HG03025 (cell line): Measurements from ENCODE around the gene ALOX15B.
"Not testable (repeated sequence)": the region's sequence is repeated elsewhere in the genome, so short reads cannot be mapped to it uniquely, and the experiment has no call there.

ENCODE experiments used
- ATAC-seq: cut with Tn5 transposase; IDR thresholded peaks from one replicate; pipeline ENCODE4 v1.9.1; 2021; ENCODE audit warnings: mild to moderate bottlenecking, moderate library complexity; ENCODE audit not compliant: unreplicated experiment, low FRiP score

ALOX15B gene

GRCh38 chr17:8076502-8077266, 37.8 kb downstream of the ALOX15B start:
- no peak for ATAC-seq

DNA sequence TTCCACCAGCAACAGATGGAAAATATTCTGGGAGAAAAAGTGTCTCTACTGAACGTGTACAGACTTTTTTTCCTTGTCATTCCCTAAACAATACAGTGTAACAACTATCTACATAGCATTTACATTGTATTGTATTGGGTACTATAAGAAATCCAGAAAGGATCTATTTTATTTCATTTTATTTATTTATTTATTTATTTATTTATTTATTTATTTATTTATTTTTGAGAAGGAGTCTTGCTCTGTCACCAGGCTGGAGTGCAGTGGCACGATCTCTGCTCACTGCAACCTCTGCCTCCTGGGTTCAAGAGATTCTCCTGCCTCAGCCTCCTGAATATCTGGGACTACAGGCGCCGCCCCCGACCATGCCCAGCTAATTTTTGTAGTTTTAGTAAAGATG, 39.1 kb downstream of the ALOX15B start:
- ATAC-seq = not testable (repeated sequence)

DNA sequence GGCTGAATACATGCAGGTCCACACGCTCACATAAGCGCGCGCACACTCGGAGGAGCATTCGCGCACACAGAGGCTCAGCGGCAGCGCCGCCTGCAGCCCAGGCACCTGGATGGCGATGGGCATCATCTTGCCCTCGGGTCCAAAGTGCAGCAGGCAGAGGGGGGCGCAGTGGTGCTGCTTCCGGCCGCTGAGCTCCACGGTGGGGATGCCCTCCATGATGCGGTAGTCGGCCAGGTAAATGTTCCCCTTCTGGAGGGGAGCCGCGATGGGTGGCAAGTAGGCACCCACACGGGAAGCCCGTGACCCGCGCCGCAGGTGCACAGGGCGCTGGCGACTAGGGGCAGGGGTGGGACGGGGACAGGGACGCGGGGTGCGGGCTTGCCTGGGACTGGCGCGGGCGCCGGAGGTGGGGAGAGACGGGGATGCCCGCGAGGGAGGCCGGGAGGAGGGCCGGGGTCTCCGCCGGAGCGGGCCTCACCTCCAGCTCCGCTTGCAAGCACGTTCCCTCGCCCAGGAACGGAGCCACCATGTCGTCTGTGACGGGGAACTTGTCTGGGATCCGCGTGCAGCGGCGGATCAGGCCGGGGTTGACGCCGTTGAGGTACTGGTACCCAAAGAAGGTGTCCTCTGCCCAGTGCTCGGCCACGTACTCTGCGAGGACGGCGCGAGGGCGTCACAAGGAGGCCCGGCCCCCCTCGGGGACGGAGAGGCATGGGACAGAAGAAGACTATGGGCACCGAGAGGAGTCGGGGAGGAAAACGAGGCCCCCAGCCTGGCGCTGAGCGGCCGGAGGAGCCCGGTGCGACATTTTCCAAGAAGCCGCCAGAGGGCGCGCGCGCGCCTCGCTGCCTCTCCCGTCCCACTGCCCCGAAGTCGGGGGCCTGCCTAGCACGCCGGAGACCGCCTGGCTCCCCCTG, 40.7 kb downstream of the ALOX15B start:
- no peak for ATAC-seq

- ATAC-seq = no peak
These were observed 41.4 kb downstream of the ALOX15B start for GRCh38 chr17:8080208-8080798.

GRCh38 chr17:8080799-8081219, 42.0 kb downstream of the ALOX15B start:
- ATAC-seq = no peak

GRCh38 chr17:8081876-8082275, 43.0 kb downstream of the ALOX15B start:
- no peak for ATAC-seq

DNA sequence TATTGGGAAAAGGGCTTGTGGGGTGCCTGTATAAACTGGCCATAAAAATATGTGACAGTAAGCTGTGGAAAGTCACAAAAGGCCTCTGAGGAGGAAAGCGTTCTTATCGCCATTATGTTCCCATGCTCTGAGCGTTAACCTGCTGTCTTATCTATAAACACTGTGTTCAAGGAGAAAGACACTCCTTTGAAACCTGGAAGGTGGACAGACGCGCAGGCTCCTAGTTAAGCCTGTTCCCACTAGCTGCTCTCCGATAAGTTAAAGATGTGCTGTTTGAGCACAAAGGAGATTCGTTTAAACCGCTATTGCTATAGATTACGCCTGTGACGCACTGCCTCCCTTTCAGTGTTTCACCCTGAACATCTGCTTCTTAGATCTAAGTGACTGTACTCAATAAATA, 43.4 kb downstream of the ALOX15B start:
- ATAC-seq = no peak

DNA sequence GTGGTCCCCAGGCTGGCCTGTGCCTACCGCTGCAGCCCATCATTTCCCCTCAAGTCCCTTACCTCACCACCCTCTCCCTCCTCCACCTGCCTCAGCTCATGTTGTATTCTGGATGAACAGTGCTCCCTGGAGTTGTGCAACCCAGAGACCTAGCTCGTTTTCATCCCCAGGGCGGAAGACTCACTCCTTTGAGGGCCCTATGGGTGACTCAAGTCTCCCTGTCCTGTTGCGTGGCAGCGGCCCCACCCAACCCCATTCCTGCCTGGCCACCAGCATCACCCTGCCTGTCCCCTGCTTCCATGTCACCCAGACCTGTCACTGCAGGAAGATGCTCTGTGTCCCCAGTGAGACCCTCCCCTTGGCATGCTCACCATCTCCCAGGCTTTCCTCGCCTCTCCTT, 45.4 kb downstream of the ALOX15B start:
- ATAC-seq = no peak

DNA sequence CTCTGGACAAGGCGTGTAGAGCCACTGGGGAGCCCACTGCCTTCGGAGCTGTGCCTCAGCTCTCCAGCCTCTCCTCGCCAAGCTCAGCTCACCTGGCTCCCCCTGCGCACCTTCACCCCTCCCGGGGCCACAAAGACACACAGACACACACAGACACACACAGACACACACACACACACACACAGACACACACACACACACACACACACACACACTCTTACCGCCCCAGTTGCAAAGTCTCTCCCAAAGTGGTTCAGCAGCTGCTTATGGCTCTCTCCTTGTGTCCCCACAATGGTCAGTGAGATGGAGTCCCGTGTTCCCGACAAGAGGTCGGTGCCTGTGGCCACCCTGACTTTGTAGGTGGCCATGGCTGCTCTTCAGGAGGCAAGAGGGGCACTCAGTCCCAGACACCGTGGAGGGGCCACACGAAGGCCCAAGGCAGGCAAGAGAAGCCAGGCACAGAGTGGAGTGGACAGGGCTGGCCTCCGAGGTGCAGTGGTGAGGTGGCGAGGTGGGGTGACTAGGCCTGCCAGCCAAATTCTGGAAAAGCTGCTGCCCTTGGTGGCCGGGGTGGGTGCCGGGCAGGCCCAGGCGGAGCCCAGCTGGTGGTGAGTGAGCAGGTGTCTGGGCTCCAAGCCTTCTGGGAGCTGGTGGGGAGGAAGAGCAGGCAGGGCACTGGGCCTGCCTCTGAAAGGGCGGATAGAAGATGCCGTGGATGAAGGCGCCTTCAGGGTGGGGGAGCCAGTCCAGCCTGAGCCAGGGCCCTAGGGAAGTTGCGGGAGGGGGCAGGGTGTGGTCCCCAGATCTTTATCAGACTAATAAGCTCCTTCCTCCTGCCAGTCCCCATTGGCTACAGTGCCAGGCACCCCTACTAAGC, 48.5 kb downstream of the ALOX15B start, which contains the start of gene ALOX12B:
Gene ALOX12B (minus strand): TSS at position 642 of the 877 bp plus-strand sequence. CDS start 274 bp downstream, at position 368.
- ATAC-seq = no peak

DNA sequence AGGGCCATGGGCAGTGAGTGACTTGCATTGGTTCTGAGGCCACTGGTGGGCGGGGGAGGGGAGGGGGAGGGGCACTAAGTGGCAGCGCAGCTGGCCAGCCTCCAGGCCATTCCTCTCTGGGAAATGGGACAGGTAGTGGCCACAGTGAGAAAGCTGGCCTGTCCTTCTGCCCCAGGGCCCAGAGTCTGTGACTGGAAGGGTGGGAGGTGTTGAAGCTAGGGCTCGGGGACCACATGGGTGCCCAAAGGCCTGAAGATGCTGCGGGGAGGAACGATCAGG, 49.0 kb downstream of the ALOX15B start:
- no peak for ATAC-seq

- ATAC-seq = no peak
These were observed 50.9 kb downstream of the ALOX15B start for GRCh38 chr17:8089728-8090127.

DNA sequence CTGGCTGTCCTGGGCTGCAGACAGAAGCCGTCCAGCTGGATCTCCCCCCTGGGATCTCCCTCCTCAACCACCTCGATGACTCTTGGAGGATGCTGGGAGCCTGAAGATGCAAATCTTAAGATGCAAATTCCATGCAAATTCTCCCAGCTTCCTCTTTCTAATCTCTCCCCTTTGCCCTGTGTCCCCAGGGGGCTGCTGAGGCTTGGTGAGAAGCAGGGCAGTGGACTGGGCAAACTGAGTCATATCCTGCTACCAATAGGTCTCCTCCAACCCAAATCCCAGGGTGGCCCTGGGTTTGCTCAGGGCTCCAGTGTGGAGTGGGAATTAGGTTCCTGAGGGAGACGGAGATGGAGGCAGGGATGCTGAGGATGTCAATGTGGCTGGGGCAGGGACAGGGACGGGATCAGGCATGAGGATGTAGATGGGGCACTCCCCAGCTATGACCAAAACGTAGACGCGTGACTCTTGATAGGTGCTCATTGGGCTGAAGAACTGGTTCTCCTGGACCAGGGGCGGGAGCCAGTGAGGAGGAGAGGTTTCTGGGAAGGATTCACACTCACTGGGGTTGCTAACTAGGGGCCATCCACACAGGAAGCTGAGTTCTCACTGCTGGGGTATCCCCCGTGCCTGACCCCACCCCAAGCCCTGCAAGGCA, 52.3 kb downstream of the ALOX15B start:
- no peak for ATAC-seq

DNA sequence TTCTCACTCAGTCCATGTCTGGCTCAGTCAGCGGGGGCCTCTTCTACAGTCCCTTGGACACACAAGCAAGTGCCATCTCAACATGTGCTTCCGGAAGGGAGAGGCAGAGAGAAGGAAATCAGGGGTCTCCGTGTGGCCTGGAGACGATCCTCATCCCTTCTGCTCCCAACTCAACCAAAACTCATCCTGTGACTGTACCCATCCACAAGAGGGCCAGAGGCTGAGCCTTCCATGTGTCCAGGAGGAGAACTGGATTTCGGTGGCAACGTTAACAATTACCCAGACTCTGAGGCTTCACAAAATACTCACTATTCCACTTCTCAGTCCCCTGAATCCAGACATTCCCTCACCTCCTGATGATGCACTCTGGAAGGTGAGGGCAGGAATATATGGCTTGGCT, 56.5 kb downstream of the ALOX15B start:
- no peak for ATAC-seq

- no peak for ATAC-seq
These were observed 57.7 kb downstream of the ALOX15B start for GRCh38 chr17:8096541-8096940.
